Hair follicular keratinocyte (primary cell): ENCODE results near the gene SPIRE1. TPM values are rescaled to one million over a fixed set of nuclear protein-coding genes. Genes with fewer than 3 reads are reported as not detected.

ENCODE experiments used
- total RNA-seq: library from RNA; depleted of rRNA; stranded (reverse); fragments of >200 nt; gene quantifications from 2 replicates; pipeline ENCODE4 v1.2.3, GENCODE V29; 2015

Gene SPIRE1
- total RNA-seq, result 19.1 and 25.2 TPM in 2 replicates

DNA sequence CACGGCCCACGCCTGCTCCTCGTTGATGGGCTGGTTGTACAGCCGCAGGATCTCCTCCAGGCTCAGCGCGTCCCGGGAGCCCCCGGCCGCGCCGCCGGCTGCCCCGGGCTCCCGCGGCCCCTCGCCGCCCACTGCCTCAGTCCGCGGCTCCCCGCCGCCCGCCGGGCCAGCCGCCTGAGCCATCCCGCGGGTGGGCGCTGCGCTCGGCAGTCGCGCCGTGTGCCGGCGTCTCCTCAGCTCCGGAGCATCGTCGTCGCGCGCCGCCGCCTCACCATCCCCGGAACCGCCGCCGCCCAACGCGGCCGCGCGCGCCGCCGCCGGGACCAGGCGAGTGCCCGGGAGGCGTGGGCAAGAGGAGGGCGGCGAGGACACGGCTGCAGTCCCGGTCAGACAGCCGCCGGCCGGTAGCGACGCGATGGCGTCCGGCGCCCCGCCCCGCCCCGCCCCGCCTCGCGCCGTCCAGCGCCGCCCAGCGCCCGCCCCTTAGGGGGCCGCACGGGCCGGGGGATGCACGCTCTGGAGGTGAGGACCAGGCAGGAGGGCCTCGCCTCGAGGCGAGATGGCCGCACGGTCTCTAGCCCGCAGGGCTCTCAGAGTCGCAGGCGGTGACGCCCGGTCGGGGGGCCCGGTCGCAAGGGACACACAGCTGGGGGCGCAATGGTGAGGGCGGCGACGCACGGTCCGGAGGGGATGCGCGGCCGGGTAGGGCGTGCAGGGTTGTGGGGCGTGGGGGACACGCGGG is at the start of gene SPIRE1:
TSS of gene SPIRE1 (minus strand) at position 424 of the 742 bp plus-strand sequence. CDS start at position 183, 241 bp downstream.

DNA sequence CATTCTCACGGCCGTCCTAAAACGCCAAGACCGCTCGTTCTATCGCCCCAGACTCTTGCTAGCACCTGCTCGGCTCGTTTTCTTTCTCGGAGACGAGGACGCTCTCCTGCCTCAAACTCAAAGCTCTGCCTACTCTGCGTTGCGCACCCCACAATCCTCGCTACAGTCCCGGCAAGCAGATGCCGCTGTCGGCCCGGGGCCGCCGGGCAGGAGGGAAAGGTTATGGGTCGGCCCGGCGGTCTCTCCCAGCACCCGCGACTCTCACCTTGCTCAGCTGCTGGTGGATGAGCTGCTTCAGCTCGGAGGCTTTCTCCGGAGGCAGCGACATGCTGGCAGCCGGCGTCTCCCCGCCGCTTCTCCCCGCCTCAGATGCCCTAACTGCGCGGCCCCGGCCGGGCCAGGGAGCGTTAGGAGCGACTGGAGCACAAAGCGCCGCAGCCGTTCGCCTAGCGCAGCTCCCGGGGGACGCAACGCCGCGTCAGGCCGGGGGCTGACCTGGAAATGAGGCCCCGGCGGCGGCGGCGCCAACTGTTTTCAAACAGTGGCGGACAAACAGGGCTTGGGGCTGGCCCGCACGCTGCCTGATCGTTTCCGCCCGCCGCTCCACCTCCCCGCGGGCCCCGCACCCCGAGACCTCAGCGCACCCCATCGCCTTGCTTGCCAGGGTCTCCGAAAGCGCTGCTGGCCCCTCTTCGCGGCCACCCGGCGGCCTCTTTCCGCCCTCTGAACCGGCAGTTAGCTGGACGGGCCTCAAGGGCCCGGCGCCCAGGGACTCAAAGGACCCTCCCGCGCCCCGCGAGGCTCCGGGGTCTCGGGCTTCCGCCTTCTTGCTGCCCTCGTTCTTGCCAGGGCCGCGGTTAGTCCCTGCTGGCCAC is 44.6 kb upstream of the SPIRE1 start, which contains the start of the genes CEP76 and PSMG2:
TSS of gene CEP76 (minus strand) at position 503 of the 875 bp plus-strand sequence. CDS start at position 328, 175 bp downstream.
TSS of gene PSMG2 (plus strand) at position 822 of the 875 bp plus-strand sequence. CDS start 66 bp downstream, outside the sequence.

Other genes starting within 250 kb of the SPIRE1 start
- 5.4 and 10.4 TPM in 2 replicates for gene CEP76, start 44.6 kb upstream of the SPIRE1 start, total RNA-seq
- gene PSMG2, start 44.9 kb upstream of the SPIRE1 start, total RNA-seq, result 88.2 and 99.7 TPM in 2 replicates
- gene PTPN2, start 226.1 kb upstream of the SPIRE1 start, total RNA-seq, result 35.4 and 47.3 TPM in 2 replicates